Progenitor cell of endocrine pancreas (in vitro differentiated cells): Measurements from ENCODE around the gene SMIM22. TPM values are rescaled to one million over a fixed set of nuclear protein-coding genes. Genes with fewer than 3 reads are reported as not detected.

Experiments used
- DNase-seq: peaks from one replicate; pipeline ENCODE4 v3.0.0; 2021; ENCODE audit warnings: low spot score; ENCODE audit not compliant: unreplicated experiment
- H3K27ac Mint-ChIP-seq: 2 replicates; pipeline ENCODE4 v1.8.0; 2021; ENCODE audit warnings: mild to moderate bottlenecking, moderate library complexity, mixed read lengths
- H3K27me3 Mint-ChIP-seq: 2 replicates; pipeline ENCODE4 v1.8.0; 2021; ENCODE audit warnings: mixed read lengths
- H3K36me3 Mint-ChIP-seq: 2 replicates; pipeline ENCODE4 v1.8.0; 2022; ENCODE audit warnings: mixed read lengths; ENCODE audit not compliant: insufficient read depth
- H3K4me1 Mint-ChIP-seq: 2 replicates; pipeline ENCODE4 v1.8.0; 2021; ENCODE audit warnings: low read depth, mixed read lengths
- H3K4me3 Mint-ChIP-seq: 2 replicates; pipeline ENCODE4 v1.8.0; 2021; ENCODE audit warnings: low read depth, mild to moderate bottlenecking, moderate library complexity, mixed read lengths
- H3K9me3 Mint-ChIP-seq: 2 replicates; pipeline ENCODE4 v1.8.0; 2021; ENCODE audit warnings: low read depth, mixed read lengths
- total RNA-seq: library from RNA; stranded (reverse); gene quantifications from 2 replicates; pipeline ENCODE4 v1.2.1, GENCODE V29; 2021
- TF ChIP-seq, protein P1 (sequence below): fragments of 200-600 bp; sonication (generic); IDR thresholded peaks from one replicate; pipeline ENCODE4 v1.5.0; 2021; ENCODE audit warnings: antibody characterized with exemption, mild to moderate bottlenecking; ENCODE audit not compliant: unreplicated experiment

The SMIM22 gene
- total RNA-seq, 1 donor from 2014 or later = not detected

DNA sequence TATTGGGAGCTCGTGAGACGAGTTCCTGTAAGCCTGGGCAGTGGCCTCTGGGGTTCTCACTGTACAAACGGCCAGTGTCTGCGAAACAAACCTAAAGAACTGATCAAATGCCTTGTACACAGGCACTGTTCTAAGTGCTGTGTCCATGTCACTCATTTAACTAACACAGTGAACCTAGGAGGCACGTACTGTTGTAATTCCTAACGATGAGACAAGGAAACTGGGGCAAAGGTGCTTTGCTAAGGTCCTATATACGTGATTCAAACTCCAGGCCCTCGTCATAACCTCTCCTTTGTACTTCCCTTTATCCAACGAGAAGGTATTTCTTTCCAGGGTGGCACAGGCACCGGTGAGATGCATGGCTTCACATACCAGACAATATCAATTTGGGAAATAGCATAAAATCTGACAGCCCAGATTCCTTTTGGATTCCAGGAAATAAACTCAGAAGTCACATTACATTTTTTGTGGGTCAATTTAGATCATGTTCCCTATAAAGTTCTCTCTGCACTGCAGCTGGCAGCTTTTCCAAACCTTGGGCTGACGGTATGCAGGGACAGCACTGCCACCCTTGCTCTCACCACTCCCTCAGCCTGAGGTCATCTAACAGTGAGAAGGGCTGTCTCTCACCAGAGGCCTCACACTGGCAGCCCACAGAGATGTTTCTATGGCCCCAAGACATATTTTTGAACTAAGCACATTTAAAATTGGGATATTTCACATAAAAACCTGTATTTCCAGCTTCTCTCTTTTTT, 33.6 kb downstream of the SMIM22 start:
- H3K36me3 Mint-ChIP-seq = peaks cover 18% of the 10 kb centered on the region
- H3K4me1 Mint-ChIP-seq = no peaks in the 10 kb centered on the region
- DNase-seq = no peak
- TF ChIP-seq, protein P1, sequence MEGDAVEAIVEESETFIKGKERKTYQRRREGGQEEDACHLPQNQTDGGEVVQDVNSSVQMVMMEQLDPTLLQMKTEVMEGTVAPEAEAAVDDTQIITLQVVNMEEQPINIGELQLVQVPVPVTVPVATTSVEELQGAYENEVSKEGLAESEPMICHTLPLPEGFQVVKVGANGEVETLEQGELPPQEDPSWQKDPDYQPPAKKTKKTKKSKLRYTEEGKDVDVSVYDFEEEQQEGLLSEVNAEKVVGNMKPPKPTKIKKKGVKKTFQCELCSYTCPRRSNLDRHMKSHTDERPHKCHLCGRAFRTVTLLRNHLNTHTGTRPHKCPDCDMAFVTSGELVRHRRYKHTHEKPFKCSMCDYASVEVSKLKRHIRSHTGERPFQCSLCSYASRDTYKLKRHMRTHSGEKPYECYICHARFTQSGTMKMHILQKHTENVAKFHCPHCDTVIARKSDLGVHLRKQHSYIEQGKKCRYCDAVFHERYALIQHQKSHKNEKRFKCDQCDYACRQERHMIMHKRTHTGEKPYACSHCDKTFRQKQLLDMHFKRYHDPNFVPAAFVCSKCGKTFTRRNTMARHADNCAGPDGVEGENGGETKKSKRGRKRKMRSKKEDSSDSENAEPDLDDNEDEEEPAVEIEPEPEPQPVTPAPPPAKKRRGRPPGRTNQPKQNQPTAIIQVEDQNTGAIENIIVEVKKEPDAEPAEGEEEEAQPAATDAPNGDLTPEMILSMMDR = no peak
- H3K9me3 Mint-ChIP-seq = no peaks in the 10 kb centered on the region
- no peak overlapping the region for H3K27ac Mint-ChIP-seq
- H3K27me3 Mint-ChIP-seq = no peaks in the 10 kb centered on the region
- H3K4me3 Mint-ChIP-seq = no peak overlapping the region

DNA sequence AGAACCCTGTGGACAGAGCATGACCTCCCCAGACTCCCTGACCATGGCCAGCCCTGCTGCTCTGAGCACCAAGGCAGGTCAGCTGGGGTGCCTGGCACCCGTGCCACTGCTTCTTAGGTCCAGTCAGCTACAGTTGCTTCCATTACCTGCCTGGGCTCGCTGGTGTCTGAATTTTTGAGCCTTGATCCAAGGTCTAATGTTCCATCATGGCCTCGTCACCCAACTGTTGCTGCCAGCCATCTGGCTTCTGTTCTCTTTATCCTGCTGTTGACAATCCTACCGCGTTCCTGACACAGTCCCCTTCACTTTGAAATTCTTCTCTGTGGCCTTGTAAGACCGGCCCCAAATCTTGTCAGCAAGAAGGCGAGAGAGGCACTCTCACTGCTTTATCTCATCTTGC, 35.2 kb downstream of the SMIM22 start:
- no peak overlapping the region for H3K27ac Mint-ChIP-seq
- peaks cover 18% of the 10 kb centered on the region for H3K36me3 Mint-ChIP-seq
- H3K4me1 Mint-ChIP-seq = no peaks in the 10 kb centered on the region
- no peaks in the 10 kb centered on the region for H3K27me3 Mint-ChIP-seq
- no peak overlapping the region for H3K4me3 Mint-ChIP-seq
- H3K9me3 Mint-ChIP-seq = no peaks in the 10 kb centered on the region
- DNase-seq = no peak
- TF ChIP-seq, protein P1 = no peak

DNA sequence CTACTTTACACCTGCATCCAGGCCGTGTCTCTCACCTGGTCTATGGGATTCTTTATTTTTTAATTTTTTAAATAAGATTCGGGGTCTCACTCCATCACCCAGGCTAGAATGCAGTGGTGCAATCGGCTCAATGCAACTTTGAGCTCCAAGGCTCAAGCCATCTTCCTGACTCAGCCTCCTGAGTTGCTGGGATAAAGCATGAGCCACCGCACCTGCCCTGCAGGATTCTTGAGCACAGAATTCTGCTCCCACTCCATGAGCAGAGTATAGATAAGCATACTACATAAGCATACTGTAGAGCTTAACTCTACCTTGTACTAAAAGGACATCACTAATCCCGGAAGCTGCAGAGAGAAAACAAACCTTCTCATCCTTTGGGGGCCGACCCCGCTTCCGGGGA, 36.4 kb downstream of the SMIM22 start:
- Mint-ChIP-seq H3K4me1 (no peaks in the 10 kb centered on the region), H3K27me3 (no peaks in the 10 kb centered on the region), H3K9me3 (no peaks in the 10 kb centered on the region), H3K36me3 (peaks cover 18% of the 10 kb centered on the region), H3K4me3 (no peak overlapping the region), H3K27ac (no peak overlapping the region)
- DNase-seq = no peak
- TF ChIP-seq, protein P1 = no peak

DNA sequence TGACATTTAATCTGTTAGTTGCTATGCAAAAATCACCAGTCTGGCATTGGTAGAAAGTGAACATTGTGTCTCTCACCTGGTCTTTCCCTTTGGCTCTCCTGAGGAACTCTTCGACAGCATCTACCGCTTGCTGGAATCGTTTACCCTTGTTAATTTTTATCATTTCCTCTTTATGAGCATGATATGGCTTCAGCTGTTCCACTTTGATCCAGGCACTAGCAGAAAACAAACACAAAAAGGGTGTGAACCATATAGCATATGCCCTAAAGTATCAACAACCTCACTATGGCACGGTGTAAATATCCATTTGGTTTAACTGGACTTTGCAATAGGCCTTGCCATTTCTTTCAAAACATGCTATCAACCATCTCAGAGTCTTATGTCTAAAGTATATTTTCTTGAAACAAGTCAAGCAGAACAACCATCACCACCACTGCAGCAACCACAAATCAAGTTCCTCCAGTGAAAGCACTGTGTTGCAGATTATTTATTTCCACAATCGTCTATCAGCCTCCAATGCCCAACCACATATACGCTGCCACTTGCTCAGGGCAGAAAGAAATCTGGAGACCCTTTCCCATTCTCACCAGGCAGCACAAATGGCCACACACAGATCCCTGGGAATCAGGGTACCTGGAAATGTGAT, 37.7 kb downstream of the SMIM22 start:
- Mint-ChIP-seq H3K27me3 (no peaks in the 10 kb centered on the region), H3K36me3 (peaks cover 17% of the 10 kb centered on the region), H3K4me1 (no peaks in the 10 kb centered on the region), H3K4me3 (no peak overlapping the region), H3K27ac (no peak overlapping the region), H3K9me3 (no peaks in the 10 kb centered on the region)
- DNase-seq = no peak
- TF ChIP-seq, protein P1 = no peak

DNA sequence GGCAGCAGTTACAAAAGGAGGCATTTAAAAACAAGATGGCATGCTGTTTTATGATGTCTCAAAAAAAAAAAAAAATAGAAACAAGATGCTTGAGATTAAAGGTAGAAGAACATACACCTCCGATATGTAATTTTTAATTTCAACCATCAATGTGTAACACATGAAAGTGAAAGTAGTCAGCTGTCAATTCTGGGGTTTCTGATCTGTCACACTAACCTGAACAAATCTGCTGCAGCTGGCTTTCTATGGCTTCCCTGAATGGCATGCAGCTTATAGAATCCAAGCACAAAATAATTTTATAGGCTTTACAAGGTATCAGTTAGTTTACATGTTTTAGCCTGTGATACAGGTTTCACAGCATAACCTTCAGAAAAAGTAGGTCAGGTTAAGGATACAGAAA, 38.4 kb downstream of the SMIM22 start:
- H3K36me3 Mint-ChIP-seq = peaks cover 17% of the 10 kb centered on the region
- H3K27me3 Mint-ChIP-seq = no peaks in the 10 kb centered on the region
- H3K9me3 Mint-ChIP-seq = no peaks in the 10 kb centered on the region
- no peak for DNase-seq
- no peak overlapping the region for H3K4me3 Mint-ChIP-seq
- no peak overlapping the region for H3K27ac Mint-ChIP-seq
- TF ChIP-seq, protein P1 = no peak
- no peaks in the 10 kb centered on the region for H3K4me1 Mint-ChIP-seq
